GM18507 (cell line): ENCODE data around the gene ZDHHC17.
"Not testable (repeated sequence)": the region's sequence is repeated elsewhere in the genome, so short reads cannot be mapped to it uniquely, and the experiment has no call there.

Experiments
- DNase-seq: peaks from one replicate; pipeline ENCODE4 v3.0.0; 2011; ENCODE audit warnings: low read depth; ENCODE audit not compliant: insufficient read length; ENCODE audit errors: extremely low spot score
- FAIRE-seq: peaks from 2 replicates; lab custom pipeline; 2011; peaks lifted over from hg19 to GRCh38; lab: Jason Lieb, UNC

Gene ZDHHC17

DNA sequence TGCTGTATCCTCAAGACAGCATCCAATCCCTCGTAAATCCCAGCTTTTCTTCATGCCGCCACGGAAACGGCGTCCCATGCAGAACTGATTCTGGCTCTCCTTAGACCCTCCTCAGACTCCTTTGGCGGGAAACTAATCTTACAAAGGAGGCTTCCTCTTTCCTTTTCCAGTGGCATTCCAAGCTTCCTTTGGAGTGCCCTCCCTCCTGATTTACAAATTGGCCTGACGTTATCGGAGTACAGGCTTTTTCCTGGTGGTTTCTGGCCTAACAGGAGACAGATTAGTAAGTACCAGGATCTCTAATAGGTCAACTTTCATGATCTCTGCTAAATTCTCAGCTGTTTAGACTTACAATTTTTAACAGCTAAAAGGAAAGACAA is 1.3 kb upstream of the ZDHHC17 start:
- FAIRE-seq (no peak), DNase-seq (no peak)

DNA sequence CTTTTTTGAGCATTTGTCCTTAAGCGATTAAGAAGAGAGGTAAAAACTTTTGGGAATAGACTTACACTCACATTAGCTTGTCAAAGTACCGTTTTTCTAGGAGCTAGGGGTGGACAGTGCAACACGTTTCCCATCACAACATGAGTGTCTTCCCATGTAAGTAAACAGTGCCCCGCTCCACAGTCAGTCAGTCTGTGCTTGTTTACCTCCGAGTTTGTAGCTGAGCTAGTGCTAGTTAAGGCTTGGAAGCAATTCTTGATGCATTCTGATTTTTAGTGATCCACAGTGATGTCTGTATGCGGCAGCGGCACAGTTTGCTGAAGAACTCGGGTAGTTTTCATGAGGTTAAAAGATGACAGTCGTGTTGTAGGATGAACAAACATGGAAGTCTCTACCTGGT is 941 bp downstream of the ZDHHC17 start:
- FAIRE-seq (no peak), DNase-seq (no peak)

DNA sequence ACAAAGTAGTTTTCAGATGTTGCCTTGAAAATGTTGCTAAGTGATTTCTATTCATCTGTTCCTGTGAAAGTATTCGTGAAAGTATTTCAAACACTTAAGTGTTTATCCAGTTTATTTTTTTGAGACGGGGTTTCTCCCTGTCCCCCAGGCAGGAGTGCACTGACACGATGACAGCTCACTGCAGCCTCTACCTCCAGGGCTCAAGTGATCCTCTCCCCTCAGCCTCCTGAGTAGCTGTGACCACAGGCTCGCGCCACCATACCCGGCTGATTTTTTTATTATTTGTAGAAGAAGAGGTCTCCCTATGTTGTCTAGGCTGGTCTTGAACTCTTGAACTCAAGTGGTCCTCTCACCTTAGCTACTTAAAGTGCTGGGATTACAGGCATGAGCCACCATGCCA is 1.7 kb downstream of the ZDHHC17 start:
- FAIRE-seq (no peak), DNase-seq (no peak)

DNA sequence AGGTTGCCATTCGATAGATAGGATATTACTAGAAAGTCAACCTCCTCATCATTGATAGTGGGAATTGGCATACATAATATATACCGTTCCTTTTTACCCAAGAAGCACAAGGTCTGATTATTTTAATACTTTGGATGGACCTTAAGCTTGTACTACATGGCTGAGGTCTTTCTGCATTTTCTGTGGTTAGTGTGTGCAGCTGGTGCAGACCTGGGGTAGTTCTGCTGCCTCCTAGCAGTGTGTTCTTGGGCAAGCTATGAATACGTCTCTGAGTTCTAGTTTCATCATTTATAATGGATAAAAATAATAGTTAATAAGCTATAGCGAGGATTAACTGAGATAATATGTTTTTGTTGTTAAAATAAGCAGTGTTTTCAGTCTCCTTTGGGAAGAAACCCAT is 2.2 kb downstream of the ZDHHC17 start:
- FAIRE-seq (no peak), DNase-seq (no peak)

DNA sequence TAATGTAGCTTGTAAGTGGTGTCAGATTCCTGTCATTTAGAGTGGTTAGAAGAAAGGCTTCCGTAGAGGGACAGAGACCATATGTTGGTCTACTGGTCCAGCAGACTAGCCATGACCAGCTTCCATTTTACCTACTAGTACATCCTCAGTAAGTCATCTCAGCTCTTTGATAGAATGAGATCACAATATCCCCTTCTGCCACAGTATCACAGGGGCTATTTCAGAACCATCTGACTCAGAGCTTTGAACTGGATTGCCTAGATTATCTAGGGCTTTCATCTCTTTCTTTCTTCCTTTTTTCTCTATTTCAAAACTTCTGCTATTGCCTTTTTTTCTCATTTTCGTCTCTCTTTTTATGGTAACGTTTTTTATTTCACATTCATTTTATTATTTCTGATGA is 4.7 kb downstream of the ZDHHC17 start:
- DNase-seq: no peak
- FAIRE-seq: no peak

DNA sequence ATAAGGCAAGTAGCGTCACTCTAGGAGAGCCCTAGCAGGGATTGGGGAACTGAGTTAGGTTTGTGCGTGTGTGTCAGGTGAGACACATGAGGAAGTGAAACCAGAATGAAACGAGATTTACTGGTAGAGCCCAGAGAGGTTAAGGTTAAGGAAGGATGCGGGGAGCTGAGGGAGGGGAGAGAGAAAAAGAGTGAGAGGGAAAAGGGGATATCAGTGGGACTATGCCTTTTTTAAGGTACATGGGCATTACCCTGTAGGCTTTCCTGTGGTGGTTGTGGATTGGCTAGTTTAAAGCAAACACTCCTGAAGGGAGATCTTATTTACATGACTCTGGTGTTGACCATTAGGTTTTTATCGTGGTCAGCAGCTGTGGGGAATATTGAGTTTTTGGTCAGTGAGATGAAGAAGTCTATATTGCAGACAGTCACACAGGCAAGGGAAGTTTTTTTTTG is 13.9 kb downstream of the ZDHHC17 start:
- peak; percentile 84 for FAIRE-seq
- peak; percentile 22 for DNase-seq

DNA sequence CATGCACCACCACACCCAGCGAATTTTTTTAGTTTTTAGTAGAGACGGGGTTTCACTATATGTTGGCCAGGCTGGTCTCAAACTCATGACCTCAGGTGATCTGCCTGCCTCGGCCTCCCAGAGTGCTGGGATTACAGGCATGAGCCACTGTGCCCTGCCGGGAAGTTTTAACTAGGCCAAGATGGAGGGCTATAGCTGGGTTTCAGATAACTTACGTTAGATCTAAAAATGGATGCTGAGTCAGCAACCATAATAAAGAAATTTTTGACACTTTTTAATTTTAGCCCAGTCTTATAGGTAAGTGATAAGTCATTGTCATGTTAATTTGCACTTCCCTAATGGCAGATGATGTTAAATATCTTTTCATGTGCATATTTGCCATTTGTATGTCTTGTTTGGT is 14.4 kb downstream of the ZDHHC17 start:
- FAIRE-seq (no peak), DNase-seq (no peak)

DNA sequence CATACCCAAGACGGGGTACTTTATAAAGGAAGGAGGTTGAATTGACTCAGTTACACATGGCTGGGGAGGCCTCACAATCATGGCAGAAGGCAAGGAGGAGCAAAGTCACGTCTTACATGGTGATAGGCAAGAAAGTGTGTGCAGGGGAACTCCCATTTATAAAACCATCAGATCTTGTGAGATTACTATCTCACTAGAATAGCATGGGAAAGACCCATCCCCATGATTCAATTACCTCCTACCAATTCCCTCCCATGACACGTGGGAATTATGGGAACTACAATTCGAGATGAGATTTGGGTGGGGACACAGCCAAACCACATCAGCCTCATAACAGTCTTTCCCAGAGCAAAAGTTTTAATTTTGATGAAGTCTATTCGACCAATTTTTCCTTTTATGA is 15.4 kb downstream of the ZDHHC17 start:
- not testable (repeated sequence) for FAIRE-seq, DNase-seq

DNA sequence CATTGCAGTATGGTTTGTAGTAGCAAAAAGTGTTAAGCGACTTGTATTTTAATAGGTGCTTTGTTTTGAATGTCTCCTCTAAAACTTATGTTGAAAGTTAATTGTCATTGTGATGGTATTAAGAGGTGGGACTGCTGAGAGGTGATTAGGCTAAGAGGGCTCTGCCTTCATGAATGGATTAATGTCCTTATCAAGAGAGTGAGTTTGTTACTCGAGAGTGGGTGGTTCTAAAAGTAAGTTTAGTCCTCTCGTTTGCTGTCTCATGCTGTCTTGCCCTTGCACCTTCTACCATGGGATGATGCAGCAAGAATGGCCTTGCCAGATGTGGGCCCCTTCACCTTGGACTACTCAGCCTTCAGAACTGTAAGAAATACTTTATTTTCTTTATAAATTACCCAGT is 17.4 kb downstream of the ZDHHC17 start:
- FAIRE-seq (no peak), DNase-seq (no peak)

DNA sequence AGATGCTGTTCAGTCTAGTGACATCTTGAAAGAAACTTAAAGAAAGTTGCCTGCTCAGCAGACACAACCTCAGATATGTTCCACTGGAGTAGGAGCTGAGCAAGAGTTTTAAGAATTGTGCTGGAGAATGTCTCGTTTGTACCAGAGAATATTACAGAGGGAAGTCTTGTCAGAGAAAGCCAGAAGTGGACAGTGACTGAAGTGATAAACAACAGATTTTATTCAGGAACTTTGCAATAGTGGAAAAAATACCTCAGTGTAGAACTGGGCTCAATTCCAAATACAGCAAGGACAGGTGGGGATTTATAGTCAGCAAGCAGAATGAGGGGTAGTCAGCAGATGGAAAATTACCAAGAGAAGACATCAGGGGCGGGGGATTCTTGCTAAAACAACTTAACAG is 18.6 kb downstream of the ZDHHC17 start:
- no peak for FAIRE-seq
- no peak for DNase-seq

DNA sequence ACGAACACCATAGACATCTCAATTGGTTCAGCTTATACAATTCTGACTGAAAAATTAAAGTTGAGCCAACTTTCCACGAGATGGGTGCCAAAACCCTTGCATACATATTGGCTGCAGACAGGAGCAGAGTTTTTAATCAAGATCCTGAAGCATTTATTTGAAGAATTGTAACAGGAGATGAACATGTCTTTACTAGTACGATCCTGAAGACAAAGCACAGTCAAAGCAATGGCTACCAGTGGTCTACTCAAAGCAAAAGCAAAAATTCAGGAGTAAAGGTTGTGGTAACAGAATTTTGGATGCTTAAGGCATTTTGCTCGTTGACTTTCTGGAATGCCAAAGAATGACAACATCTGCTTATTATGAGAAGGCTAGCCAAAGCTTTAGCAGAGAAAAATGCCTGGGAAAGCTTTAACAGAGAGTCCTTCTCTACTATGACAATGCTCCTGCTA is 20.7 kb downstream of the ZDHHC17 start:
- FAIRE-seq (no peak), DNase-seq (no peak)

DNA sequence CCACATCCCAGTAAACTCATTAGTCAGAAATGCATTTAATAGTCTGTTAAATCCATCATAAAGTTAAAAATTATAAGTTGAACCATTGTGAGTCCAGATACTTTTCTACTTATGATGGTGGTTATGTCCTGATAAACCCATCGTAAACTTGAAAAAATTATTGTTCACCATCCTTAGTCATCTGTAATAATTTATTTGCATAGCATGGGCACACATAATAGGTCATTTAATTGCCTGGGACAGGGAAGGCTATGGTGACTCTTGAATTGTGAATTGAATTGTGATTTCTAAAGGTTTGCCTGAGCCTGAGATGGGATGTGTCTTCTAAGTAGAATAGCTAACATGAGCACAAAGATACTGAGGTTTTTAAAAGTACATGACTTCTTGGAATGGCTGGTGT is 21.5 kb downstream of the ZDHHC17 start:
- DNase-seq (no peak), FAIRE-seq (no peak)

DNA sequence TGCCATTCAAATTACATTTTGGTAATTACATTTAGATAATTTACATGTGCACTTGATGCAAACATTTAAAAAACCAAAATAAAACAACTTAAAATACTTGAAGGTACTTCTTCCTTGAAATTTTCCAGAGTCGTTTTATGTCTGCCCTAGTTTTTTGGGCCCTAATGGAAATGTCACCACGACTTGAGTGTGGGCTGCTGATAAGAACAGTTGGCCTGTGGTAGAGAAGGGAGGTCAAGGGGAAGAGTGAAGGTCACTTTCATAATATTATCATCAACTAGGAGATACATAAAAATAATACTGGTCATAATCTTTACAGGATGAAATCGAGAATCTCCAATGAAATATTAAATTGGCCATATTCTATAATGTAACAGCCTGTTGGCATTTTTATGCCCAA is 23.1 kb downstream of the ZDHHC17 start:
- no peak for FAIRE-seq
- no peak for DNase-seq

DNA sequence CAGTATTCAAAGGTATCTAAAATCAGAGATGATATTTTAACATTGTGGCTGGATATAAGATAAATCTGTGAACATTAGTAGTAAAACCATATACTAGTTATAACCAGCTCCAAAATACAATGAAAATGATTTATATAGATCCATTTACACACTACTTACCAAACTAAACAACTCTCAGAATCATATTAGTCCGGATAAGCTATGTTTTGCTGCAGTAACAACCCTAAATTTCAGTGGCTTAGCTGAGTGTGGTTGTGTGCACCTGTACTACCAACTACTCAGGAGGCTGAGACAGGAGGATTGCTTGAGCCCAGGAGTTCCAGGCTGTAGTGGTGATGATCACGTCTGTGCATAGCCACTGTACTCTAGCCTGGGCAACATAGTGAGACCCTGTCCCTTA is 23.8 kb downstream of the ZDHHC17 start:
- DNase-seq: no peak

DNA sequence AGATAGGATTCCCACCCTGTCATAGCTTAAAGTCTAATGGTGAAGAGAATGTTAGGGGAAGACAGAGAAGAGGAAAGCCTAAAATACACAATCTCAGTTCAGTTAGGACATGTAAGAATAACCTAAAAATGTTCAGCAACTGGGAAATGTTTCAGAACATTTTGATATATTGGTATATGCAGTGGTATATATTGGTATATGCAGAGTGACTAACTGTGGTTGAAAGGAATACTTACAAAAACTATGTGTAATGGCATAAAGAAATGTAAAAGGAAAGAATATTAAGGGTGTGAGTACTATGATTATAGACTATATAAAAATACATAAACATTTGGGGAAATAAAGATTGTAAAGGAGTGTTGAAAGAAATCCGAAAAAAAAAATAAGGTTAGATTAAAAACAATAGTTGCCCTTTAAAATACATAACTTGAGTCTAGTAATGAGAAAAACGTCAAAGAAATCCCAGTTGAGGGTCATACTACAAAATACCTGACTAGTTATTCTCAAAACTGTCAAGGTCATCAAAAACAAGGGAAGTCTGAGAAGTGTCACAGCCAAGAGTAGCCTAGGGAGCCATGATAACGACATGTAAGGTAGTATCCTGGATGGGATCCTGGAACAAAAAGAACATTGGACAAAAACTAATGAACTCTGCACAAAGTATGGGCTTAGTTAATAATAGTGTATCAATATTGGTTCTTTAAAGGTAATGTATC is 25.6 kb downstream of the ZDHHC17 start:
- DNase-seq: no peak
- FAIRE-seq: no peak

More for the DNA sequence above, 23.8 kb downstream of the ZDHHC17 start:
- no peak for FAIRE-seq

DNA sequence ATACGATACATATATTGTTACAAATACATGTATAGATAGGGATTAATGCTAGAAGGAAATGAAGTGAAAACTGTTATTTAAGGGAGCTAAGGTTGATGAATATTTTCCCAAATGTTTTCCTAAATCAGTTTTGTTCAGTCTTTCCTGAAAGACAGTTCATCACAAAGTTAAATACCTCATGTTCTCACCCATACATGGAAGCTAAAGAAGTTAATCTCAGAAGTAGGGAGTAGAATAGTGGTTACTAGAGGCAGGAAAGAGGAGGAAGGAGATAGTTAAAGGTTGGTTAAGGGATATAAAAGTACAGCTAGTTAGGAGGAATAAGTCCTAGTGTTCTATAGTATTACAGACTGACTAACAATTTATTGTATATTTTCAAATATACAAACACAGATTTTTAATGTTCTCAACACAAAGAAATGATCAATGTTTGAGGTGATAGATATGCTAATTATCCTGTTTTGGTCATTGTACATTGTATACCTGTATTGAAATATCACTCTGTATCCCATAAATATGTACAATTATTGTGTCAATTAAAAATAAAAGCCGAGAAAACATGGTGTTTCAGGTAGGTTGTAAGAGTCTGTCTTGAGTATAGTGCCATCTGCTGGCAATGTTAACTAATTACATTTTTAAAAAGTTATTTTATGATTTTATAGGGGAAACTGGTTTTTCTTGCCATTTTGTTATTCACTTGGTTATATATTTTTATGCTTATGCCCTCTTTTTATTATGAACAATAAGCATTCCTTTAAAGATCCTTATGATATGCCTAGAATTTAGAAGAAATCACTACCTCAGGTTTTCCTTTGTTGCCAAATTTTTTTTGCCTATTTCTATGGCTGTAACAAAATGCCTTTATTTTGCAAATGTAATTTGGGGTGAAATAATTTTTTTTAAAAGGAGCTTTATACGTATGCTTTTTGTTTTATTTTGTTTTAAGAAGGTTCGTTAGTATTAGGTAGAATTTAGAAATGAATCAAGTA is 26.9 kb downstream of the ZDHHC17 start:
- FAIRE-seq: peak; percentile 68

DNA sequence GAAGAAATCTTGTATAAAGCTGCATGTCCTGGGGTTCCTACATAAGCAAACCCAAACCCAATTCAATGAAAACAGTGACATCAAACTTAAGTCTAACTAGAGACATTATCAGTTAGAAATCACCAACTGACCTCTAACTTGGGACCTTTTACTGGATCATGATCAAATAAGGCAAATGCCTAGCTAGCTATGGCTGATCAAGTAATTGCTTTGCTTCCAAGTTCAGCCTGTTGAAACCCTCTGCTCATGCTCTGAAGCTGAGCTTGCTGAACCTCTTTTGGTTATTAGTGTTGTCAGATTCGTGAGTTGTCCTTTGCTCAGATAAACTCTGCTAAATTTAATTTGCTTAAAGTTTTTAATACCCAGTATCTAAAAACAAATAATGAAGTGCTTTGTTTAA is 28.9 kb downstream of the ZDHHC17 start:
- FAIRE-seq (peak; percentile 36), DNase-seq (no peak)

More for the DNA sequence above, 26.9 kb downstream of the ZDHHC17 start:
- DNase-seq: no peak

DNA sequence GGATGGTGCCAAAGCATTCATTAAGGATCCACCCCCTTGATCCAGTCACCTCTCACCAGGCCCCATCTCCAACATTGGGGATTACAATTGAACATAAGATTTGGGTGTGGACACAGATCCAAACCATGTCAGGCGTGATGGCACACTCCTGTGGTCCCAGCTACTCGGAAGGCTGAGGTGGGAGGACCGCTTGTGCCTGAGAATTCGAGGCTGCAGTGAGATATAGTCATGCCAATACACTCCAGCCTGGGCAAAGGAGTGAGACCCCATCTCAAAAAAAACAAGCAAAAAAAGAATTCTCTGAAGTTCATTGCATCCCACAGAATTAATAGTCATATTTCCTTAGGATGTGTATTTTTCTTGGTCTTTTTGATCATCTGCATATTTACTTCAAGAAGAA is 34.9 kb downstream of the ZDHHC17 start:
- DNase-seq: no peak
- no peak for FAIRE-seq

DNA sequence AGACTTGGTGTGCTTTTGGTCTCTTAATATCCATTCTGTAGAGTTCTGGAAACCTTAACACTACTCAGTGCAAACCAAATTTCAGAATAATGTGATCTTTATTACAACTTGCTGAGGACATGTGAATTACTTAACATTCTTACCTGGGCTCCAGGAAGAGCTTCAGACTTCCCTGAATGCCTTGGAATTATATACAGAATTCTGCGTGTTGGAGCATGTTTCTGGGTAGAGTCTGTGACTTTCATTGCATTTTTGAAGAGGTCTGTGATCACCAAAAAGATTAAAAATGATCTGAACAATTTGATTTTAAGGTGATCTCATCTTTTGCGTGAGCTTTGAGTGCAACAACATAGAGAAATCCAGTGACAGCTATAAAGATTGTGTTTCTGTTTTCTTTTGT is 35.4 kb downstream of the ZDHHC17 start:
- no peak for FAIRE-seq
- no peak for DNase-seq

DNA sequence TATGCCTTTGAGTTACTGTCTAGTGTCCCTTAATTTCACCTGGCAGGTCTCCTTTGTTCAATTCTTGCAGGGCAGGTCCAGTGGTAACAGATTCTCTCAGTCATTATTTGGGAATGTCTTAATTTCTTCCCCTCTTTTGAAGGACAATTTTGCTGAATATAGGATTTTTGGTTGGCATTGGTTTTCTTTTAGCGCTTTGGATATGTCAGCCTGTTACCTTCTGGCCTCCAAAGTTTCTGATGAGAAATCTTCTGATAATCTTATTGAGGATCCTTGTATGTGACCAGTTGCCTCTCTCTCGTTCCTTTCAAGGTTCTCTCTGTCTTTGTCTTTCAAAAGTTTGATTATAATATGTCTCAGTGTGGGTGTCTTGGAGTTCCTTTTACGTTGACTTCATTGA is 38.1 kb downstream of the ZDHHC17 start:
- DNase-seq (no peak), FAIRE-seq (no peak)
